ENCODE results near the gene CBLL2. TPM values are rescaled to one million over a fixed set of nuclear protein-coding genes. Genes with fewer than 3 reads are reported as not detected.

Gene CBLL2
- total RNA-seq, 2 donors from 2014 or later, result not detected

Other genes starting within 250 kb of the CBLL2 start
- under 1 TPM in 1 of 2 donors, not detected in 1; 0.29 TPM for gene PHEX, start 240.6 kb upstream of the CBLL2 start, total RNA-seq